Muscle layer of colon (tissue), 2 donors: ENCODE measurements around the gene MRPL33.

Source experiments
- H3K27ac ChIP-seq: one replicate; pipeline ENCODE4 v1.7.0; 2013; ENCODE audit warnings: low read depth, mild to moderate bottlenecking, low read length, moderate library complexity
- H3K27me3 ChIP-seq, 2 donors: one replicate each; pipeline ENCODE4 v1.7.0; 2013; ENCODE audit warnings: low read length in 2 of 2, mild to moderate bottlenecking in 2 of 2; ENCODE audit not compliant: insufficient read depth in 2 of 2, control insufficient read depth in 1 of 2
- H3K36me3 ChIP-seq: one replicate; pipeline ENCODE4 v1.7.0; 2013; ENCODE audit warnings: mild to moderate bottlenecking, low read length; ENCODE audit not compliant: insufficient read depth
- H3K4me1 ChIP-seq: one replicate; pipeline ENCODE4 v1.7.0; 2013; ENCODE audit warnings: mild to moderate bottlenecking, low read length; ENCODE audit not compliant: insufficient read depth
- H3K4me3 ChIP-seq, 2 donors: one replicate each; pipeline ENCODE4 v1.7.0; 2013; ENCODE audit warnings: low read length in 2 of 2, low read depth in 1 of 2, mild to moderate bottlenecking in 1 of 2, moderate library complexity in 1 of 2
- H3K9ac ChIP-seq: one replicate; pipeline ENCODE4 v1.7.0; 2013; ENCODE audit warnings: low read length
- H3K9me3 ChIP-seq: one replicate; pipeline ENCODE4 v1.7.0; 2013; ENCODE audit warnings: mild to moderate bottlenecking, low read length
- donor health status: abdominal sarcoma.
- donor health status: Adenocarcinoma of cecum.

Gene MRPL33

DNA sequence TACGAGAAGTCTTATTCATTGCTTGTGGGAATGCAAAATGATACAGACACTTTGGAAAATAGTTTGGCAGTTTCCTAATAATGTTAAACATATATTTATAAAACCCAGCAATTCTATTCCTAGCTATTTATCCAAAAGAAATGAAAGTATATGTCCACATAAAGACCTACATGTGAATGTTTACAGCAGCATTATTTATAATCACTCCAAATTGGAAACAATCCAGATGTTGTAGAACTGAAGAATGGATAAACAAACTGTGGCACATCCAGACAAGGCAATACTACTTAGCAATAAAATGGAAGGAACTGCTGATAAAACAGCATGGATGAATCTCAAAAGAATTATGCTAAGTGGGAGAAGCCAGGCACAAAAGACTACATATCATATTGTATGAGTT, 19.3 kb downstream of the MRPL33 start:
- peaks cover 8% of the 10 kb centered on the region for H3K4me1 ChIP-seq
- no peaks in the 10 kb centered on the region for H3K9me3 ChIP-seq
- no peak overlapping the region for H3K27ac ChIP-seq
- H3K36me3 ChIP-seq, result no peaks in the 10 kb centered on the region
- no peak overlapping the region for H3K9ac ChIP-seq
- H3K4me3 ChIP-seq, result no peak overlapping the region
- H3K27me3 ChIP-seq, result no peaks in the 10 kb centered on the region

DNA sequence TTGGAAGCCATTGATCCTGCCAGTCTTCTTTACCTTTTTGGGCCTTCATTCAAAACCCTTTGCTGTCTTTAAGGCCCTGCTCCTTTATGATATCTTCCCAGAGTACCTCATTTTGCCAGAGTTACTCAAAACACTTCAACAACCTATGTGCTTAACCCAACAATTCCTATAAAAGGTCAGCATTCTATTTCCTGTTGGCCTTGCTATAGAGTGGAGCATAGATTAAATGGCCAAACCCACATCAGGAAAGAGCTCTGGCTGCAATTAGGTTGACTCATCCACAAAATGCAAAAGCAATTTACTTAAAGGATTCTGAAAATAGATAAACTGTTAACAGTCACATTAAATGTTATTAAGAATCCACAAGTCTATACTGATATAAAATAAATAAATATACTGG, 21.2 kb downstream of the MRPL33 start:
- H3K9me3 ChIP-seq, result no peaks in the 10 kb centered on the region
- H3K4me3 ChIP-seq, result no peak overlapping the region
- H3K4me1 ChIP-seq, result peaks cover 24% of the 10 kb centered on the region
- no peaks in the 10 kb centered on the region for H3K36me3 ChIP-seq
- no peak overlapping the region for H3K9ac ChIP-seq
- H3K27me3 ChIP-seq, result no peaks in the 10 kb centered on the region
- no peak overlapping the region for H3K27ac ChIP-seq

DNA sequence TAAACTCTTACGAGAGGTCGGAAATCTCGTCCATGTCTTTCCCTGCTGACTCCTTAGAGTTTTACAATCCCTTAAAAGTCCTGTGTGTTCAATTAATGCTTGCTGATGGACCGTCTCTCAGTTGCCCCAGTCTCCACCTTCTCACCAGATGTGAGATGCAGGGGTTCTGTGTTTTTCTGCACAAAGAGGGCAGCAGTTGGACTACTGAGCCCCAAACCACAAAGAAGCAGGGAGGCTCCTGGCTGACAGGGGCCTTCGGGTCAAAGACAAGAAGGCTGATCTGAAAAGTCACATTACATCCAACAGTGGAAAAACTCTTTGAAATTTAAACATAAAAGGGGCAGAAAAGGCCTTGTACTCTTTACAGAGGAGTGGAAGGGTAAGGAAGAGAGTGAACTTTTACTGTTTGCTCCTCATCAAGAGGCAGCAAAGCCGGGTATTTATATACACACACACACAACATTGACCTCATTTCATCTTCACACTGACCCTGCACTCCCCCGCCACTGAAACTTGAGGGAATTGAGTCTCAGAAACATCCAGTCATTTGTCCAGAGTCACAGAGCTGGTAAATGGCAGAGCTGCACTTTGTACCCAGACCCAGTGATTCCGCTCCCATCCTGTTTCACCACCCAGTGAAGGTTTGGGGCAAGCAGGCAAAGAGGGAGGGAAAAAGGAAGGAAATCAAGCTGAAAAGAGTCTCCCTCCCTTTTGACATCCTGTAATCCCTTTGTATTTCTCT, 23.7 kb downstream of the MRPL33 start:
- H3K4me1 ChIP-seq, result peaks cover 39% of the 10 kb centered on the region
- H3K27ac ChIP-seq, result peak overlapping the region; percentile 2
- no peaks in the 10 kb centered on the region for H3K36me3 ChIP-seq

DNA sequence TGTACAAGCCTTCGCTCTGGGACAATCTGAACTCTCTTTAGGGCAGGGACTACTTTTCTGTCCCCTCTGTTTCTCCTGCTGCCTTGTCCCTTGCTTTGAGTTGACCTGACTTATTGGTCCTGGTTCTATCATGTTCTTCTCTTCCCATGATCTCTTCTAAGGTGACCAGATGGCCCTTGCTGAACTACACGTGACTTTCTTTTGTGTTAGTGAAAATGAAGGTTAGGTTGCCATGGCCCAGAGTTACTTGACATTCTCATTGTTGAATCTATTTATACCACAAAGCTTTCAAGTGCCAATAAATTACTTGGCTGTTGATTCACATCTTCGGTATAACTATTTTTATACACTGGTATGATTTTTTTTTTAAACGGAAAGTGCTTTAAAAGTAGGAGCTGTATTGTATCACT, 24.4 kb downstream of the MRPL33 start:
- H3K9ac ChIP-seq, result no peak overlapping the region
- no peaks in the 10 kb centered on the region for H3K9me3 ChIP-seq
- peak overlapping the region; percentile 2 for H3K27ac ChIP-seq
- peaks cover 39% of the 10 kb centered on the region for H3K4me1 ChIP-seq
- no peak overlapping the region for H3K4me3 ChIP-seq
- H3K27me3 ChIP-seq, result no peaks in the 10 kb centered on the region
- H3K36me3 ChIP-seq, result no peaks in the 10 kb centered on the region

More for the DNA sequence above, 23.7 kb downstream of the MRPL33 start:
- Histone ChIP-seq H3K9ac (no peak overlapping the region), H3K4me3 (no peak overlapping the region), H3K27me3 (no peaks in the 10 kb centered on the region), H3K9me3 (no peaks in the 10 kb centered on the region)

DNA sequence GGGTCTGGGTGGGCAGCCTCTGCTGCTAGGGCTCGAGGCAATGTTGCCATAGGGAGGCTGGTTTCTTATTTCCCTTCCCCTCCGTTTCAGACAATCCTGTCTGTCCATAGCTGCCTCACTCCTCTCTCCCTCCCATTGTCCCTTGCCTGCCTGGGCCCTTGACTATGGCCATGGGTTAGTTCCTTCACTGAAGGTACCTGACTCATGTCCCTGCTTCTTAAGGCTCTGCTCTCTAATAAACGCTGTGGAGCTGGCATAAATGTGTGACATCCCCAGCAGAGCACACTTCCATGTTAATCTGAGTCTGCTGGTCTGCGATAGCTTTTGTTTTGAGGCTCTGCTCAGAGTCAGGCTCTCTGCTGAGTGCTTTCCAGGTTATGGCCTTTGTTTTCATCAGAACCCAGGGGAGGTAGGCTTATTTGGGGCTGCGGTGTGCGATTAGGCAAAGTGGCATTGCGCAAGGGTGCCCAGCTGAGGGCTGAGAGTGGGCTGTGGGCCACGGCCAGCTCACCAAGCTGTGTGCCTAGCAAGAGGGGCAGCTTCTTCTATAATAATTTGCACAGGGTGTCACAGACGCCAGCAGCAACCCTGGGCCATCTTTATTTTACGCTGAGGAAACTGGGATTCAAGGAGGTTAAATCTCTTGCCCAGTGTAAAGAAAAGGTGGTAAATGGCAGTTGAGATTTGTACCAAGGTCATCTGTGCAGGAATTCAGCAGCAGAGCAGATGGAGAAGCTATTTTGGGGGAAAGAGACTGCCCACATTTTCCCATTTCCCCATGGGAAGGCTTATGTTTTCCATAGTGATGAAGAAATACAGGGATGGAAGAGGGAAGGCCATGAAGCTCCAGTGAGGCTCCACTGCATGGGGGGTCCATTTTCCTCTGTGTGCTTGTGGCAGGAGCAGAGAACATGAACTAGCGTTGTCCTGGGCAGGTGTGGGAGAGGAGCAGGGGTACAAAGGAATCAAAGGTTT, 25.6 kb downstream of the MRPL33 start:
- H3K27me3 ChIP-seq, result no peaks in the 10 kb centered on the region
- peak overlapping the region in 1 of 2 donors; percentile 11 for H3K4me3 ChIP-seq
- no peak overlapping the region for H3K9ac ChIP-seq
- H3K9me3 ChIP-seq, result no peaks in the 10 kb centered on the region
- no peaks in the 10 kb centered on the region for H3K36me3 ChIP-seq
- peak overlapping the region; percentile 67 for H3K27ac ChIP-seq
- H3K4me1 ChIP-seq, result peaks cover 39% of the 10 kb centered on the region

DNA sequence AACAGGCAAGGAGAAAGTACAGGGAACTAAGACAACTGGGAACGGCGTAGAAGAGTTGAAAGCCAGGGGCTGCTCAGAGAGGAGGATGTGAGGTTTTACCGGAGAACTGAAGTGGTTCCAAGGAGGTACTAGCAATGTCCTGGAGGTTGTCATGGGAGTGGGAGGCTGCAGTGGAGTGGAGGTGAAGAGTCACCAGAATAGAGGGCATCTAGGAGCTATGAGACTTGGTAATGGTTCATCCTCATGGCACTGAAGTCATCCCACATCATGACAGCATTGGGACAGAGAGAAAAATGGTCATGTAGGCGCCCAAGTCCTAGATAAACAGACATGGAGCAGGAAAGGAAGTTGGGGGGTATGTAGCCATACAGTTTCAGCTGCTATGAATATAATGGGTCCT, 26.3 kb downstream of the MRPL33 start:
- Histone ChIP-seq H3K27ac (no peak overlapping the region), H3K4me3 (no peak overlapping the region), H3K36me3 (no peaks in the 10 kb centered on the region), H3K9me3 (no peaks in the 10 kb centered on the region), H3K4me1 (peaks cover 39% of the 10 kb centered on the region), H3K27me3 (no peaks in the 10 kb centered on the region), H3K9ac (no peak overlapping the region)

DNA sequence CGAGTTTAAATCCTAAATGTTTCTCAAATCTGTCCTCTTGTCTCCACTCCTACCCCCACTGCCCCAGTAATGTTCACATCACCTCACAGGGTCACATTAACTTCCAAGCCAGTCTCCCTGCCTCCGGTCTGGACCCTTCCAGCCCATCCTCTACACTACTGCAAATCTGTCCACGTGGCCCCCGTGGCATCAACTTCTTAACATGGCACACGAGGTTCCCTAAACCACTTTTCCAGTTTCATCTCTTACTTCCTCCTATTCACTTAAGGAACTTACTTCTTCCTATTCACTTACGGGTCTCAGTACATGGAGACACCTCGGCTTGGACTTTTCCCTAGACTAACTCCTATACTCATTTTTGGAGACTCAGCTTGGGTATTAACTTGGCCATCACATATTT, 27.0 kb downstream of the MRPL33 start:
- H3K4me1 ChIP-seq, result peaks cover 39% of the 10 kb centered on the region
- no peaks in the 10 kb centered on the region for H3K27me3 ChIP-seq
- no peaks in the 10 kb centered on the region for H3K36me3 ChIP-seq
- H3K27ac ChIP-seq, result peak overlapping the region; percentile 78
- H3K4me3 ChIP-seq, result no peak overlapping the region
- H3K9me3 ChIP-seq, result no peaks in the 10 kb centered on the region
- H3K9ac ChIP-seq, result no peak overlapping the region

DNA sequence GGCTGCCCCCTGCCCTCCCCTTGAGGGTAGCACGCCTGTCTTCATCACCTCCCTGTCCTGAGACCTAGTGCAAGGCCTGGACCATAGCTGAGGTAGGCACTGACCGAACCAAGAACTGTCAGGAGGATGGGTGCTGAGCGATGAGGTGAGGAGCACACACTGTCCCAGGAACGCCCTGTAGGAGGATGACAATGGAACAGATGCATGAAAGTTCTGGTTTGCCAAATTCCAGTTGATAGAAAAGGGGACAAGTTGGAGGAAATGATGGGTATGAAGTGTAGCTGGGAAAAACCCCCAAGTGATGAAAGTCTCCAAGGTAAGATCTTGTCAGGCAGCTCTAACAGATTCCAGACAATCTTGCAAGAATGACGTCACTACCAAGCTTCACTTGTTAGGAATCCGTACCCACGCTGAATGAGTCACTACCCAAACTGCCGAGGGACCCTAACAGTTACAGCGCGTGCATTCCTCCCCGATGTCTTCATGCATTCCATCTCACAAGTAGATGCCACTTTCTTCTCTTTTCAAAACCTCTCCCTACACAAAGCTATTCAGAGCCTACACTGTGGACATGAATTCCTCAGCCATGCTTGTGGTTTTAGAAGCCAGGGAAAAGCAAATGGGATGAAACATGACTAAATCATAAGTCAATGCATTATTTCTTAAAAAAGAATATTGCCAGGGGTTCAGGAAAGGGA, 27.6 kb downstream of the MRPL33 start:
- peak overlapping the region; percentile 78 for H3K27ac ChIP-seq
- no peaks in the 10 kb centered on the region for H3K27me3 ChIP-seq
- H3K9ac ChIP-seq, result no peak overlapping the region
- no peaks in the 10 kb centered on the region for H3K9me3 ChIP-seq
- no peak overlapping the region for H3K4me3 ChIP-seq
- H3K36me3 ChIP-seq, result no peaks in the 10 kb centered on the region
- peaks cover 39% of the 10 kb centered on the region for H3K4me1 ChIP-seq

DNA sequence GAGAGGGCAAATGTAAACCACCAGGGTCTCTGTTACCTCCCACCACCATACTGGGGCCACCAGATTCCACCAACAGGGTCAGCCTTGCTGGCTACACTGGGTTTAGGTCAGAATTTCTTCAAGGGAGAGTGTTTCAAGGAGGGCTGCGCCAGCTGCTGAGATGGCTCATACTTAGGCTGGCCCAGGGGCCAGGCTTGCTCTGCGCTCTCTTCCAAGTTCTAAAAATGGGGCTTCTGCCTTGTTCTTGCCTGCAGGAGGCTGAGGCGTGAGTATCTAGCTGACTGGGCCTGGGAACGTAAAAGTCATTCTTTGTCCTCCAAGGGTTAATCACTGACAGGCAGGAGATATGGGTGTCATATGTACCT, 28.1 kb downstream of the MRPL33 start:
- H3K27me3 ChIP-seq, result no peaks in the 10 kb centered on the region
- H3K9ac ChIP-seq, result no peak overlapping the region
- H3K9me3 ChIP-seq, result no peaks in the 10 kb centered on the region
- H3K36me3 ChIP-seq, result no peaks in the 10 kb centered on the region
- H3K27ac ChIP-seq, result peak overlapping the region; percentile 78
- no peak overlapping the region for H3K4me3 ChIP-seq
- peaks cover 39% of the 10 kb centered on the region for H3K4me1 ChIP-seq

DNA sequence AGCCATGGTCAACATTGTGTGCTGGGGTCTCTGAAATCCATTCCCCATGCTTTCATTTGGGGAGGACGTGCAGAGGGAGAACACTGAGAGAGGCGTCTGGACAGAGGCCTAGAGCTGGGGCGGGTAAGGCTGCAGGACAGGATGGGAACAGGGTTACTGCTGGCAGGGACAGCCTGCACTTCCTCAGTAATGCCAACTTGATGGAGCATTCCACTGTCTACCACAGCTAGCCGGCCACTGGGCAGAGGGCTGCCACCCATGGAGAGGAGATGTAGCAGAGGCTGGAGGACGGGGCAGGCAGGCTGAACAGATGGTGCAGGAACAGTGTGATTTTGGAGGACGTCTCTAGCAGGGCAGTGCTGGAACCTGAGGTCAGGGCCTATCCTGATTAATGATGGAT, 29.3 kb downstream of the MRPL33 start:
- Histone ChIP-seq H3K4me1 (peaks cover 30% of the 10 kb centered on the region), H3K27ac (no peak overlapping the region), H3K27me3 (no peaks in the 10 kb centered on the region)

DNA sequence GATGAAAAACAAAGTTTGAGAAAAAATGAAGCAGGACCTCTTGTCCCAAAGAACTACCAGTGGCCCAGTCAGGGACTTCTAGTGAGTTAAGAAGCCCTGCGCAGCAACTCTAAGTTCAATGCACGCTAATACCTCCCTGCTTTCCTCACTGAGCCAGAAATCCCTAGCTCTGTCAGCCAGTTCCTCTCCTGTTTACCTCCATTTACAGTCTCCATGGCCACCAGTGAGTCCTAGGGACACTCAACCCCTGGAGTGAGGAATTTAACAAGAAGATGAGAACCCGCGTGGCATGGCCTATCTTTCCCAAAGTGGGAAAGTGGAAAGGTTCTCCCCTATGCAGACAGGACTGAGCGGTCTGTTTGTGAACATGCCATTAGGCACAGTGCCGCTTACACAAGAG, 31.0 kb downstream of the MRPL33 start:
- Histone ChIP-seq H3K4me3 (no peak overlapping the region), H3K4me1 (peaks cover 14% of the 10 kb centered on the region), H3K36me3 (no peaks in the 10 kb centered on the region), H3K27me3 (no peaks in the 10 kb centered on the region), H3K9ac (no peak overlapping the region), H3K27ac (no peak overlapping the region), H3K9me3 (no peaks in the 10 kb centered on the region)

More for the DNA sequence above, 29.3 kb downstream of the MRPL33 start:
- Histone ChIP-seq H3K4me3 (no peak overlapping the region), H3K9ac (no peak overlapping the region), H3K36me3 (no peaks in the 10 kb centered on the region), H3K9me3 (no peaks in the 10 kb centered on the region)
